GM18498 (cell line): Measurements from ENCODE around the gene PIP4K2A.
A peak's percentile ranks its signal among the peaks of the same experiment; 100 is the strongest.

Experiments
- ATAC-seq: cut with Tn5 transposase; IDR thresholded peaks from one replicate; pipeline ENCODE4 v1.9.1; 2021; ENCODE audit warnings: mild to moderate bottlenecking, moderate library complexity; ENCODE audit not compliant: unreplicated experiment

PIP4K2A gene

DNA sequence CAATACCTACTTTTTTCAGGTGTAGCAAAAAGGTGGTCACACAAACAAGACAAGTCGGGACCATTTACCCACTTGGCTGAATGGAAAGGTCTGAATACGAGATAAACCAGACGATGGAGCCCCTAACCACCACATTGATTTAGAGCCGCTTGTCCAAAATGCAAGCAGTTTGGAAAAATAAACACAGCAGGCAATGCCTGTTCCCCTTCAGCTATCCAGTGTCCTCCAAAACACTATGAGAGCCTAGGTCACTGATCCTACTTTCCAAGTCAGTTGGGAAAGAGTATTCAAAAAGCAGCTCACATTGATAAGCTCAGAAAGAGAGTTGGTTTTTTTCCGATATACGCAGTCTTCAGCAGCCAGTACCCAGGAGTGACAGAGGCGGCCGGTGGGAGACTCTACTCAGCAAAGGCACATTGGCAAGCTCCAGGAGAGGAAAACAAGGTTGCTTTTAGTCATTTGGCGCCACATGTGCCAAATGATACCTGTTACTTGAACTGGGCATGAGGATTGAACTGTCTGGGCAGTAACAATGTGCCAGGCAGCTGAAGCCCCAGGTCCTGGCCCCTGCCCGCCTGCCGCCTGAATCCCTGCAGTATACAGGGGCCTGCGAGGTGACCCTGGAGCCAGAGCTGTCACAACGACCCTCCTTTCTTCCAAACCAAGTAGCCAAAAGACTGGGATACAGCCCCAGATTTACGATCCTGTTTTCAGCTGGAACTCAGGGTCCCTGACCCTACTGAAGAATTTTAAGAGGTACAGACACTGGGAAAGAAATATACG, 109.8 kb downstream of the PIP4K2A start:
- no peak for ATAC-seq

DNA sequence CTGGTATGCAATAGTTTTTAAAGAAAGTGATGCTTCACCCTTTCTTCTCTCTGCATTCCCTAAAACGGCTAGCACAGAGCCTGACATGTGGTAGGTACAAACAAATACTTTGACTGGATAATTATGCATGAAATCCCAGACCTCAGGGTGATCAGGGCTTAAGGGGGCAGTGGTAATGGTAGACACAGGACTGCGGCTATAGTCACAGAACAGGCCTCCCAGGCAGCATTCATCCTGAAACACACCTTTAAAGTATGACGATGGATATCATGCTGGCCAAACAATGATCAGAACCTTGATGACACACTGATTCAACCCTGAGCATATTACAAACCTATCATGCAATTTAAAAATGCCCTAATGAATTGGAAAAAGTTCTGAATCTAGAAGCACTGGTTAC, 110.8 kb downstream of the PIP4K2A start:
- ATAC-seq, result no peak

DNA sequence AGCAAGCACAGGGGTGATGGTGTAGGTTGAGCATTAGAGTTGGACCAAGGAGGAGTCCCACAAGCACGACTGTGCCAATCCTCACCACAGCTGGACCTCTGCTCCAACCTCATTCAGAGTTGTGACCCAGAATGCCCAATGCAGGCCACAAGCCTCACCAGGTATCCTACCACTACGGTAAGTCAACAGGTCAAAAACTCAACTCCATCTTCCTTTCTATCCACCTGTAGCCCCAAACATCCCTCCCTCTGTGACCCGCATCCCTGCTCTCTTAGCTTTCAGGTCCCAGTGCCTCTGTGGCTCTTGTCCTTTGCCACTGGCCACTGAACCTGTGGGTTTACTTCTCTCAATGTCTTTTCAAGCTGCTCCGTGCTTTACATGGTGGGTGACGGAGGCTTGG, 112.8 kb downstream of the PIP4K2A start:
- no peak for ATAC-seq

DNA sequence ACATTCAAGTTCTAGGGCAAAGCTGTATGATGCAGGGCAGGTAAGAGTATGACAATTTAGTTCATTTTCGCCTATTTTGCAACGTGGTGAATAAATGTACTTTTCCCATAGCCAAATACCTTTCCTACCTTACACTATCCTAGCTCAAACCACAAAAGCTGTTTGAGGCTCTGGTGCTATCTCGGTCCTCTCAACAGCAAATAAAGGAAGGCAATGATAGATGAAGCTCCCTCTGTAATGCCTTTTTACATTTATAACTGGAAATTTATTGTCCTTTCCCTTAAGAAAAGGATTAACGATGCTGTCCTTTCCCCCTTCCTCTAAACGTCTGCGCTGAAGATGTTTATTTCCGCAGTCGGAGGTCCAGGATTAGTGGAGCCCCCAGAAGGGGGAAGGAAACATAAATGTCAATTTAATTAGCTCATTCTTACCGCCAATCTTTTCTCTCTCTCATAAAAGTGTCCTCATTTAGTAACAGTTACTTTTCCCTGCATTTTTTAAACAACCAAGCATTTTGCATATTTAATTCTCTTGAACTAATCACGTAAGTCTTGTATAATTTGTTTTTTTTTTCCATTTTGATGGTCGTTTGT, 114.6 kb downstream of the PIP4K2A start:
- ATAC-seq, result no peak

DNA sequence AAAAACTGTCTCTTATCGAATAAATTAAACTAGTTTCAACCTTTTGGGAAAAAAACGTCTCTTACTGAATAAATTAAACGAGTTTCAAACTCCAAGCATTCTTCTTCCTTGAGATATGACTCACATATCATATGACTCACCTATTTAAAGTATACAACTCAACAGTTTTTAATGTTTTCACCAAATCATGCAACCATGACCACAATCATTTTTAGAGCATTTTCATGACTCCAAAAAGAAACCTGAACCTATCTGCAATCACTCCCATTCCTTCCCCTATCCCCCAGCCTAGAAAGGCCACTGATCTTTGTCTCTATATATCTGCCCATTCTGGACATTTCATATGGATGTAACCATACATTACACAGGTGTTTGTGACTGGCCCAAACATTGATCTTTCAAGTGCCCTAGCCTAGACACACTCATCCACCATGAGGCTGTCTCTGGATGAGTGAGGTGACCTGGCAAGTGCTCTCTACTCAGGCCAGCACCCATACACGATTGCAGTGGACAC, 115.3 kb downstream of the PIP4K2A start:
- ATAC-seq, result no peak

DNA sequence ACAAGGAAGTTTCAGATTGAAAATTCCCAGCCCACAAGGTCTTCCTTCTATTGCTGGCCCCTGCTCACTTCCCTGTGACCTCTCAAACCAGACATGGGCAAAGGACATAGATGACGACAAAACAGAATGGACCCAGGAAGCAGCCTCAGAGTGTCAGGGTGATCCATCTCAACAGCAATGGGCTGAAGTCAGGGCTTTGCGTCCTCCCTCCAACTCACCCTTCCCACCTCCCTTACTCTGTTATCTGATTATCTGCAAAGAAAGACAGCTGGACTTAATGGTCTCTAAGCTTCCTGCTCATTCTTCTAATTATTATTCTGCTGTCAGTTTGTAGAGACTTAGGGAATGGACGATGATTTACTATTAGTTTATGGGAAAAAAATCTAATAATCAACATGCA, 115.9 kb downstream of the PIP4K2A start:
- no peak for ATAC-seq

DNA sequence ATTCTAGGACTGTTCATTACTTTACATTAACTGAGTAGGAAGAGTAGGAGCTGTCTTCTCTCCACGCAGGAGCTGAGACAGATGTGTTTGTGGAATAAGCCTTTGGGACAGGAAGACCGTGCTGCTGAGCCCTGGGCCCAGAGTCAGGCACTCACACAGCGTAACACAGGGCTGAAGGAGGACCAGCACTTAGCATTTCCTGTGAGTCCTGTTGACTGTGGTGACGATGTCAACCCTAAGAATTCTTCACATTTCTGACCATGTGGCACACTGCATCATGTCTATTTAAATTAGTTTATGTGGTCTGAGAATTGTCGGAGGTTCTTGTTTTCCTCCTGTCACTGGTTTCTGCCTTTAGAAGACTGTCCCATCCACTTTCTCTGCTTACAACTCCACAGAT, 117.2 kb downstream of the PIP4K2A start:
- ATAC-seq, result peak; percentile 64

DNA sequence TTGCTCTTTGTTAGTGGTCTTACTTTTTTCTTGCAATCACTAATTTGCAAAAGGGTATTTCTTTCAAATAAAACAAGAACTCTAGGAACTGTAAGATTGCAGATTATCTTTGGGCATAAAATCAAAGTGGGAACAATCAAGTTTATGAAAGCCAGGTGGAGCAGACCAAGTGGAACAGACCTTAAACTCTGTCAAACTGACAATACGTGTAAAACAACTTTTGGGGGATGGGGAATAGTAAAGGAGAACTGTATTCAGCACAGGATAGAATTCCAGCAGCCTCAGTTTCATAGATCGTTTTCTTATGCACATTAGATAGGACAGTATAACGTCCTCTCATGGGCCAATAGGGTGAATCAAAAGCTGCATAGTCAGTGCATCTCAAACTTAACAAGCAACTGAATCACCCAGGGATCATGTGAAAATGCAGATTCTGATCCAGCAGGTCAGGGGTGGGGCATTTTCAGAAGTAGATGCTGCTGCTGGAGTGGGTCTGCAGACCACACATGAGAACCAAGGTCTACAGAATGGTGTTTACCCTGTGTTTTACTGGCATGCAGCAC, 120.7 kb downstream of the PIP4K2A start:
- ATAC-seq, result no peak

DNA sequence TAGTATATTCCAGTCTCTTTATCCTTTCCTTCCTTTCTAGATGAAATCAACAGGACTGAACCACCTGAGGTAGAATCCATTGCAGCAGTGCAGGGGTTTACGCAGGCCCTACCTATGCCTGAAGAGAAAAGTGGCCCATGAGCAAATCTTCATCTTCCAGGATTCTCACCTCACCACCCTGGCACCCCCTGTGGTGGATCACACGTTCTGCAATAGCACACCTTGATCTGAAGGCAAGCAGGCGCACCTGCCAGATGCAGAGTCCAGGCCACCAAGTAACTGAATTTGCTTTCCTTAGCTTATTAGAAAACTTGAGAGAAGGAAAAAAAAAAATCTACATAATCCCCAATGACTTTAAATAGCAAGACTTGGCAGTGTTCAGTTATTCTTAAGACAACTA, 121.4 kb downstream of the PIP4K2A start:
- no peak for ATAC-seq

DNA sequence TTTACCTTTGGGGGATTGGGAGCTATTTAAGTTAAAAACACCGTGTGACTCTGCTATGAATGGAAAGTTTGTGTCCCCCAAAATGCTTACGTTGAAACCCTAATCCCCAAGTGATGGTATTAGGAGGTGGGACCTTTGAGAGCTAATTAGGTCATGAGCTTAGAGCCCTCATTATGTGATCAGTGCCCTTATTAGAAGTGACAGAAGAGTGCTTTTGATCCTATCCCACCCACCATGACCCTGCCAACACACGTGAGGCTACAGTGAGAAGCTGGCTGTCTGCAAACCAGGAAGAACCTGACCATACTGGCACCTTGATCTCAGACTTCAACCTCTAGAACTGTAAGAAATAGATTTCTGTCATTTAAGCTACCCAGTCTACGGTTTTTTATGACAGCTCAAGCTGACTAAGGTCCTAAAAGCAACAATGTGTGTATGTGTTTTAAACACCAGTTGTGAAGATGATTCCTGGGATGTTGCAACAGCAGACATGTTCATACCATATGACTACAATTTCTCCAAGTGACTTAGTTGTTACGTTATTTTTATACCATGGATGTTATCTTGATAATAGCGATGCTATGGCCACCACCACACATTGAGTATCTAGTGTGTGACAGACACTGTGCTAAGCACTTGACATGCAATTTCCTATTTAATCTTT, 124.4 kb downstream of the PIP4K2A start:
- no peak for ATAC-seq

DNA sequence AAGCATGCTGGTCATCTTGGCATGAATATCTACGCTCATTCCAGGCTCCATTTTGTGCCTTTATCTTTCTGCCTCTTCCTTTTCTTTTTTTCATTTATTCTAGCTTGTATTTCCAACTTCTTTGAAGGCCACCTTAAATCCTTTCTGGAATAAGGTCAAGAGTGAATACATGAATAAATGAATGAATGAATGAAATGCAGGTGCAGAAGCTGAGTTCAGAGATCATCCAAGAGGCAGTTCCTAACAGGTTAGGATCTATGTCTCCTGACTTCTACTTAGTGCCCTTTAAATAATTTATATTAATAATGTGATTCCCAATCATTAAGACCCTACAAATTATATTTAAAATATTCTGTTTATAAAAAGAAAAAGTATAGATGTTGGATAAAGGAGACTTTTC, 125.9 kb downstream of the PIP4K2A start:
- no peak for ATAC-seq

DNA sequence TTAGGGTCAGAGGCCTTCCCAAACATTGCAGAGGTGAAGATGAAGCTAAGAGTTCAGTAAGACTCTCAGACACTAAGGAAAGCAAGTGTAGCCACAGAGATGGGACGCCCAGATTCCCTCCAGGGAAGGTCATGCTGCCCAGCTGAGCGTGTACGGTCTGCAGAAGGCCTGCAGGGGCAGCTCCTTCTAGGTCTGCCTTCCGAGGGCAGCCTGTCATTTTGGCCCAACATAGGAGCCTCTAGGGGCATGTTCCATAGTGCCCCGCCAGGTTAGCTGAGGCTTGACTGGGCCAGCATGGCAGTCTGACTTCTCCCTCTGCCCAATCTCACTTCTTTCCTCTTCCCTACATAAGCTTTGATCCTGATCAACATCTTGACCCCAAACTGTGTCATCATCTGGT, 130.7 kb downstream of the PIP4K2A start:
- ATAC-seq, result no peak

DNA sequence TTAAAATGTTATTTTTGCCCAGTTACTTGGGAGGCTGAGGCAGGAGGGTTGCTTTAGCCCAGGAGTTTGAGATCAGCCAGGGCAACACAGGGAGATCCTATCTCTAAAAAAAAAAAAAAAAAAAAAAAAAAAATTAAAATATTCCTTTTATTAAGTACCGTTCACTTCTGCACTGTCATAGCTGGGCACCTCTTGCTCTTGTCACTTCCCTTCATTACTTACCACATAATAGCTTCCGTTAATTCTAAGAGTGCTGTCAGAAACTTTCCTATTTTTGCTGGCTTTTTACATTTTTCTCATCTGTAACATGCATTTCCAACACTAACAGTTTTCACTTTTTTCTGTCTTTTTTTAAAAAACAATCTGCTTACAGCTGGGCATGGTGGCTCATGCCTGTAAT, 132.9 kb downstream of the PIP4K2A start:
- no peak for ATAC-seq

DNA sequence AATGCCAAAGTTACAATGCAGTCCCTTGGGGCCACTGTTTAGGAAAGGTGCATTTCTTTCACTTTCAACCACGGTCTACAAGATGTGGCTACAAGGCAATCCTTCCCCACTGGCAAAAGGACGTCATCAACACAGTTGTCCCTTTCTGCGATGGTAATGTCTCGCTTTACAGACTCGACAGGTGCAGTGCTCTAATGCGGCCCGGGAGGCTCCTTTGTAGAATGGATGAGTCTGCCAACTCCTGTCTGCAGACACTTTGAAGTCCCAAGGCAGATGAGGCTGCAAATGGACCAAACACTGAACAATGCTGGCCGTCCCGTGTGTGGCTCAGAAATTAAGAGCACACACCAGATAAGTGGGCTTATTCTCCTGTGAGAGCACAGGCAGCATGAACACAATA, 133.7 kb downstream of the PIP4K2A start:
- no peak for ATAC-seq

DNA sequence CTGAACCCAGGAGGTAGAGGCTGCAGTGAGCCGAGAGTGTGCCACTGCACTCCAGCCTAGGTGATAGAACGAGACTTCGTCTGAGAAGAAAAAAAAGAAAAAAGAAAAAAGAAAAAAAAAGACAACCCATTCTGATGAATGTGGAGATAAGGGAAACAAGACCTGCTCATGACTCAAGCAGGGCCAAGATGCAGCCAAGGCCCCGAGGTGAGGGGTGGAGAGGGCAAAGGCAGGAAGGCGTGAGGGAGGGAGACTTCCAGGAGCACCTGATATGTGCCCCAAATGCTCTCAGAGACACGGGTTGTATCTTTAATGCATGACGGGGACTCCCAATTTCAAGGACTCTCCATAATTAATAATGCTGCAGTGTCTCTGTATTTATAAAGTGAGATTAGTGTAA, 134.6 kb downstream of the PIP4K2A start:
- ATAC-seq, result no peak

DNA sequence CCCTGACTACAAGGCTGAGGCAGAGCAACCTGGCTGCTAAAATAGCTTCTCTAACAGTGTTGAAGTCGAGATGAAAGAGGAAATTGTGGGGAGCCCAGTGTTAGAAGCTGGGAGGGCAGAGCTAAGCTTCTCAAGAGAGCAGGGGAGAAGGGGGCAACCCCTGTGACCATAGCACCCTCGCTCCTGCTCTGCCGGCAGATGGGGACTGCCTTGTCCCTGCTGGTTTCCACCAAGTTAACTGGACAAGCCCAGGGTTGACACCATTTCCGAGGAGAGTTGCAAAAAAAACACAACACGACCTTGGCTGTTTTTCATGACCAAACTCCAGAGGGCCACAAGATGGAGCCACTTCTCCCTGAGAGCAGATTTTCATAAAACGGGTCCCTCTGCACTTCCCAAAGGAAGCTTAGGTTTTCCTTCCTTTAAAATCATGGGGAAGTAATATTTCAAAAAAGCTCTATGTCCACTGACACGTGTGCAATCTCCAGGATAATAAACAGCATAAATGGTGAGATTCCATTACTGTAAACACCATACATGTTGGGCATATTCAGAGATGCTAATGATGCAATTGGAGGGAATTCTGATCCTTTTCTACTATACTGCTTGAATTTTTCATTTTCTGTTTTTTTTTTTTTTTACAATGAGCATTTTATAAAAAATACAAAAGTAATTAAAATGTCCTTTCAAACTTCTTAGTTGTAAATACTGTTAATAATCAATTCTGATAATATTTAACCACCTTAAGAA, 140.4 kb downstream of the PIP4K2A start:
- no peak for ATAC-seq

DNA sequence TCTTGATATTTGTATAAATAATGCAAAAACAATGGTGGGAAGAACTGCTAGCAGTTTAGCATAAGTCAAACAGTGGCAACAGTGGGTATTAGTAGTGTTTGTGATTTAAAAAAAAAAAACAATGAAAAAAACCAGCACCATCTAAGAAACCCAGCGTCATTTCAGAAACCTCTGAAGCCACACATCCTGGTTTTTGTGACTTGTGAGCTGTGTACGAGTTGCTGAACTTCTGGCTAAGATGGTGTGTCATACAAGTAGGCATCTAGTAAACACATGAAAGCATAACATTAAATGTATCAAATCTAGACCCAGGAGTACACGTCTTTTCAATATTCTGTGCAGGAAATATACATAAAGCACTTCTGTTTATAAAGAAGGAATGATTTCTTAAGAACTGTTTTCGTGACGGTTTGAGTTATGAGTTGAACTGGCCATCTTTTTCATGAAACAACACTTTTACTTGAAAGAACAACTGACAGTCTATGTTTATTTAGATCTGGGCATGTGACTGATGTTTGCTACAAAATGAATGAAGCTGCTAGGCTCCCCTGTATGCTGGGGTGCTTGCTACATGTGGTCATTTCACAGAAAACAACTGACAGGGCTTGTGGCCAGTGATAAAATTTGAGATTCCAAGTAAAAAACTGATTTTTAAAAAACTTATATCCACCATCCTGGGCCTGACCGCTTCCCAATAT, 143.5 kb downstream of the PIP4K2A start:
- ATAC-seq, result no peak

DNA sequence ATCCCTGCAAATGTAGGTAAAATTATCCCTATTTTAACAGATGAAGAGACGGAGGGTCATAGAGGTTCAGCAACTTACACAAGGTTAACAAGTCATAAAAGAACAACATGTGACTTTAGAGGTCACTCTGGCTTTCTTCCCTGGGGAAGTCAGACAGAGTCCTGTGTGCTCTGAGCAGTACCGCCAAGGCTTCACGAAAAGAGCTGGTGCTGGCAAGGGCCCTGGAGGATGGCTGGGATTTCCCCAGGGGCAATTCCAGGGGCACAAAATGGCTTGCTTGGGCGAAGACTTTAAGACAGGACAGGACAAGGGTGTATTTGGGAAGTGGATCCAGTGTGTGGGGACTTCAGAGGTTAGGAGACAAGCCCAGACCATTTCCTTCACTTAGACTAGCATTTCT, 144.1 kb downstream of the PIP4K2A start:
- ATAC-seq, result no peak

DNA sequence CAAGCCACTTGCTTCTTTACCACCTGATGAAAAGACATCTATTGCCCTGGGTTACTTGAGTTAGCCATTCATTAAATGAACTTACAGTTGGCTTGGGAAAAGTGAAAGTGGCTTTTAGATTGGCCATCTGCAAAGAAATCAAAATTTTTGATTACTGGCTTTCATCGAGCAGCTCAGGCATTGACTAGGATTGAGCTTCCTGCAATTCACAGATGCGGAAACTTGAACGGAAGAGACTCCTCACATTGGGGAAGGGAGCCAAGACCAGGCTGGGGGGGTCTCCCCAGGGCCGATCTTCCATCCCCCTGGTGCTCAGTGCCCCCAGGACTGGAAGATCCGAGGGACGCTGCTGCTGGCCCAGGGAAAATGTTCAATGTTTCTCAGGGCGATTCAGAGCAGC, 145.4 kb downstream of the PIP4K2A start:
- ATAC-seq, result no peak

DNA sequence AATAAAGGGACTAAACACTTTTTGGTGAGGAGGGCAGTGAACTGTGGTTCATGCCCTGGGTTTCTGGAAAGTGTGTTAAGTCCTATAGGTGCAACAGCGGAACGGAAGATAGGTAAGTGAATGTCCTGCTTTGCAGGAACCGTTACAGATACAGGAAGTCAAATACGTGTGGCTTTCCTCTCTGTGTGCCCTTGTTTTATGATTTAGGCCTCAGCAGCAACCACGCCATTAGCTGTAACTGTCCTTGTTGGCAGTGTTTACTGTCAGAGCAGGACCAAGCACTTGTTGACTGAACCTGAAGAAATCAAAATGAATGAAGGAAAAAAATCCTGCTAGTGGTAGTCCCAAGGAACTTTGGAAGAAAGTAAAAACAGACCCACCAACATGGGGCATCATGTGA, 150.3 kb downstream of the PIP4K2A start:
- no peak for ATAC-seq
